ENCODE results near the gene EFNA5. TPM values are rescaled to one million over a fixed set of nuclear protein-coding genes. Genes with fewer than 3 reads are reported as not detected.

The EFNA5 gene
- total and polyA plus RNA-seq, 2 of the 13 experiments (the other 11 are each of a cell fraction or from before 2014, with no cell fraction given), result not detected

DNA sequence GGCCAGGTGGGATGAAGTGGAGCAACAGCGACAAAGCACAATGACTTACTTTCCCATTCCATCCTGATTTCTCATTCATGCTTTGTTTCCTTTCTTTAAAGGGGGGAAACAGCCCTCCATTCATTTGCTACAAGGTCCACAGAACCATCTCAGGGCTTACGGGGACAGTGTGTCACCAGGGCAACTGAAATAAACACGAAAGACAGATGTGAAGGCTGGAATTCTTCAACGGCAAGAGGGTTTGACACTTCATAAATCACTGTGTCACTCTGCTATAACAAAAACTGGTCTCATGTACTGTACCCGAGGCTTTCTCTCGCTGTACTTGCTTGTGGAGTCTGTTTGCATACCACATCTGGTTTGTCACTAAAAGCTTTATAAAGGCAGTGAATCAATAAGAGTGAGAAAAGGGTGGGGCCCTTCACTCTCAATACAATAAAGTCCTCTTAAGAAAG lies 150.8 kb downstream of the EFNA5 start:
- Histone ChIP-seq H3K9ac (ENCODE audit: insufficient read depth, low read depth, low read length) (no peak overlapping the region), H3K4me3 (replicated peaks in 1 of 3; ENCODE audit: insufficient read depth in 1 of 3, low read depth in 2 of 3, low read length in 3 of 3) (no peak overlapping the region), H3K4me1 (ENCODE audit: insufficient read depth, low read length) (no peaks in the 10 kb centered on the region), H3K4me2 (ENCODE audit: low read depth, low read length) (no peak overlapping the region), H3K79me2 (ENCODE audit: insufficient read depth, low read length) (no peaks in the 10 kb centered on the region), H3K36me3 (replicated peaks in 1 of 2; ENCODE audit: control insufficient read depth in 1 of 2, insufficient read depth in 2 of 2, low read length in 2 of 2) (no peaks in the 10 kb centered on the region), H3K27me3 (ENCODE audit: control insufficient read depth in 1 of 2, insufficient read depth in 2 of 2, low read length in 2 of 2) (no peaks in the 10 kb centered on the region; a peak in 2 of 5 replicates), H3K9me3 (ENCODE audit: low read length) (no peaks in the 10 kb centered on the region), H3K27ac (ENCODE audit: extremely low read length, insufficient read depth, low read length) (no peak overlapping the region), H4K20me1 (ENCODE audit: insufficient read depth, low read length) (no peaks in the 10 kb centered on the region), H2AFZ (ENCODE audit: low read length) (no peak overlapping the region)
- no peak for DNase-seq (ENCODE audit: low spot score)
- 3% methylated on average over 6 of the region's 6 CpGs for WGBS (ENCODE audit: low lambda C conversion rate)
- in situ Hi-C loops (cut with HindIII; ENCODE audit: extremely low pct_ligation_motif_present, low pct_unique_long_range_greater_than_20kb) (no loop called here), intact Hi-C loops (cut with micrococcal nuclease; ENCODE audit: unreplicated experiment) (no loop called here)
- TF ChIP-seq HNF4A (CRISPR knock-in tag; IDR thresholded peaks at IDR 0.05), result no peak
- TF ChIP-seq, protein P1, sequence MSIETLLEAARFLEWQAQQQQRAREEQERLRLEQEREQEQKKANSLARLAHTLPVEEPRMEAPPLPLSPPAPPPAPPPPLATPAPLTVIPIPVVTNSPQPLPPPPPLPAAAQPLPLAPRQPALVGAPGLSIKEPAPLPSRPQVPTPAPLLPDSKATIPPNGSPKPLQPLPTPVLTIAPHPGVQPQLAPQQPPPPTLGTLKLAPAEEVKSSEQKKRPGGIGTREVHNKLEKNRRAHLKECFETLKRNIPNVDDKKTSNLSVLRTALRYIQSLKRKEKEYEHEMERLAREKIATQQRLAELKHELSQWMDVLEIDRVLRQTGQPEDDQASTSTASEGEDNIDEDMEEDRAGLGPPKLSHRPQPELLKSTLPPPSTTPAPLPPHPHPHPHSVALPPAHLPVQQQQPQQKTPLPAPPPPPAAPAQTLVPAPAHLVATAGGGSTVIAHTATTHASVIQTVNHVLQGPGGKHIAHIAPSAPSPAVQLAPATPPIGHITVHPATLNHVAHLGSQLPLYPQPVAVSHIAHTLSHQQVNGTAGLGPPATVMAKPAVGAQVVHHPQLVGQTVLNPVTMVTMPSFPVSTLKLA (IDR thresholded peaks at IDR 0.05), result no peak
- no peak for TF ChIP-seq POLR2A (IDR thresholded peaks at IDR 0.05; ENCODE audit: insufficient read depth in 1 of 2, low read depth in 2 of 2, low read length in 2 of 2)
- TF ChIP-seq KLF13 (CRISPR knock-in tag; IDR thresholded peaks at IDR 0.05), result no peak
- no peak for TF ChIP-seq SP5 (CRISPR knock-in tag; IDR thresholded peaks at IDR 0.05; ENCODE audit: borderline replicate concordance, low read depth)
- TF ChIP-seq ZNF34 (CRISPR knock-in tag; IDR thresholded peaks at IDR 0.05; ENCODE audit: borderline replicate concordance), result no peak
- no peak for TF ChIP-seq ZNF713 (CRISPR knock-in tag; IDR thresholded peaks at IDR 0.05)
- TF ChIP-seq SIX4 (CRISPR knock-in tag; IDR thresholded peaks at IDR 0.05), result no peak
- no peak for TF ChIP-seq CBX1 (IDR thresholded peaks at IDR 0.05; ENCODE audit: low read depth)
- TF ChIP-seq PRMT3 (CRISPR knock-in tag; IDR thresholded peaks at IDR 0.05; ENCODE audit: borderline replicate concordance, low read depth), result no peak
- no peak for TF ChIP-seq ZNF17 (CRISPR knock-in tag; IDR thresholded peaks at IDR 0.05)
- TF ChIP-seq, protein P2, sequence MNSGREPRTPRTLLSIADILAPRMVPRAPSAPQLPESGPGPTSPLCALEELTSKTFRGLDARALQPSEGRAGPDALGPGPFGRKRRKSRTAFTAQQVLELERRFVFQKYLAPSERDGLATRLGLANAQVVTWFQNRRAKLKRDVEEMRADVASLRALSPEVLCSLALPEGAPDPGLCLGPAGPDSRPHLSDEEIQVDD (CRISPR knock-in tag; IDR thresholded peaks at IDR 0.05; ENCODE audit: borderline replicate concordance), result no peak
- no peak for TF ChIP-seq NR2F2 (IDR thresholded peaks at IDR 0.05; ENCODE audit: borderline replicate concordance, low read depth)
- TF ChIP-seq, protein P3, sequence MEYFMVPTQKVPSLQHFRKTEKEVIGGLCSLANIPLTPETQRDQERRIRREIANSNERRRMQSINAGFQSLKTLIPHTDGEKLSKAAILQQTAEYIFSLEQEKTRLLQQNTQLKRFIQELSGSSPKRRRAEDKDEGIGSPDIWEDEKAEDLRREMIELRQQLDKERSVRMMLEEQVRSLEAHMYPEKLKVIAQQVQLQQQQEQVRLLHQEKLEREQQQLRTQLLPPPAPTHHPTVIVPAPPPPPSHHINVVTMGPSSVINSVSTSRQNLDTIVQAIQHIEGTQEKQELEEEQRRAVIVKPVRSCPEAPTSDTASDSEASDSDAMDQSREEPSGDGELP (IDR thresholded peaks at IDR 0.05; ENCODE audit: borderline replicate concordance, low read depth), result no peak
- TF ChIP-seq CHD4 (IDR thresholded peaks at IDR 0.05; ENCODE audit: borderline replicate concordance, low read length), result no peak
- TF ChIP-seq NFE2 (CRISPR knock-in tag; IDR thresholded peaks at IDR 0.05), result no peak
- TF ChIP-seq, protein P4, sequence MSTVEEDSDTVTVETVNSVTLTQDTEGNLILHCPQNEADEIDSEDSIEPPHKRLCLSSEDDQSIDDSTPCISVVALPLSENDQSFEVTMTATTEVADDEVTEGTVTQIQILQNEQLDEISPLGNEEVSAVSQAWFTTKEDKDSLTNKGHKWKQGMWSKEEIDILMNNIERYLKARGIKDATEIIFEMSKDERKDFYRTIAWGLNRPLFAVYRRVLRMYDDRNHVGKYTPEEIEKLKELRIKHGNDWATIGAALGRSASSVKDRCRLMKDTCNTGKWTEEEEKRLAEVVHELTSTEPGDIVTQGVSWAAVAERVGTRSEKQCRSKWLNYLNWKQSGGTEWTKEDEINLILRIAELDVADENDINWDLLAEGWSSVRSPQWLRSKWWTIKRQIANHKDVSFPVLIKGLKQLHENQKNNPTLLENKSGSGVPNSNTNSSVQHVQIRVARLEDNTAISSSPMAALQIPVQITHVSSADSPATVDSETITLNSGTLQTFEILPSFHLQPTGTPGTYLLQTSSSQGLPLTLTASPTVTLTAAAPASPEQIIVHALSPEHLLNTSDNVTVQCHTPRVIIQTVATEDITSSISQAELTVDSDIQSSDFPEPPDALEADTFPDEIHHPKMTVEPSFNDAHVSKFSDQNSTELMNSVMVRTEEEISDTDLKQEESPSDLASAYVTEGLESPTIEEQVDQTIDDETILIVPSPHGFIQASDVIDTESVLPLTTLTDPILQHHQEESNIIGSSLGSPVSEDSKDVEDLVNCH (CRISPR knock-in tag; IDR thresholded peaks at IDR 0.05), result no peak
- TF ChIP-seq, protein P5, sequence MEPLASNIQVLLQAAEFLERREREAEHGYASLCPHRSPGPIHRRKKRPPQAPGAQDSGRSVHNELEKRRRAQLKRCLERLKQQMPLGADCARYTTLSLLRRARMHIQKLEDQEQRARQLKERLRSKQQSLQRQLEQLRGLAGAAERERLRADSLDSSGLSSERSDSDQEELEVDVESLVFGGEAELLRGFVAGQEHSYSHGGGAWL (CRISPR knock-in tag; IDR thresholded peaks at IDR 0.05), result no peak
- POLR2A ChIA-PET, result no interaction called here
- ATAC-seq, result no peak
- no TSS peak for BruUV-seq (replicated peaks)
- CTCF ChIA-PET (ENCODE audit: low intra/inter-chr PET ratio, low total read pairs), result no interaction called here
- no peak for FAIRE-seq

All from HepG2 (cell line).